Stimulated activated CD8-positive, alpha-beta memory T cell treated with anti-CD3 and anti-CD28 coated beads, Interleukin-12 subunit alpha, Interleukin-12 subunit beta, amount 100 ng/mL, for 24 hours (primary cell): ENCODE data around the gene AMBP.
"Not testable (repeated sequence)": the region's sequence is repeated elsewhere in the genome, so short reads cannot be mapped to it uniquely, and the experiment has no call there.

Experiments used
- DNase-seq: peaks from one replicate; pipeline ENCODE4 v3.0.0-alpha.2; 2020; ENCODE audit errors: extremely low read depth

Gene AMBP

GRCh38 chr9:114051281-114051680 lies 26.8 kb downstream of the AMBP start:
- no peak for DNase-seq

- DNase-seq, result no peak
Measured at GRCh38 chr9:114050646-114051045, 27.5 kb downstream of the AMBP start.

GRCh38 chr9:114050226-114050568 lies 27.9 kb downstream of the AMBP start:
- DNase-seq, result no peak

GRCh38 chr9:114049441-114050225 lies 28.5 kb downstream of the AMBP start:
- no peak for DNase-seq

- no peak for DNase-seq
Measured at GRCh38 chr9:114048533-114049415, 29.3 kb downstream of the AMBP start.

GRCh38 chr9:114047717-114048116 lies 30.4 kb downstream of the AMBP start:
- no peak for DNase-seq

- no peak for DNase-seq
Measured at GRCh38 chr9:114046875-114047274, 31.2 kb downstream of the AMBP start.

- no peak for DNase-seq
Measured at GRCh38 chr9:114046237-114046755, 31.8 kb downstream of the AMBP start.

- not testable (repeated sequence) for DNase-seq
Measured at GRCh38 chr9:114043660-114044059, 34.4 kb downstream of the AMBP start.

GRCh38 chr9:114039484-114039883 lies 38.6 kb downstream of the AMBP start:
- no peak for DNase-seq

- no peak for DNase-seq
Measured at GRCh38 chr9:114038724-114039313, 39.3 kb downstream of the AMBP start.

- DNase-seq, result no peak
Measured at GRCh38 chr9:114037961-114038723, 40.0 kb downstream of the AMBP start.

GRCh38 chr9:114037249-114037648 lies 40.9 kb downstream of the AMBP start:
- DNase-seq, result no peak

GRCh38 chr9:114035845-114036801 lies 42.0 kb downstream of the AMBP start:
- DNase-seq, result no peak

GRCh38 chr9:114035221-114035844 lies 42.8 kb downstream of the AMBP start:
- no peak for DNase-seq

- no peak for DNase-seq
Measured at GRCh38 chr9:114034661-114035062, 43.4 kb downstream of the AMBP start.

GRCh38 chr9:114034196-114034595 lies 43.9 kb downstream of the AMBP start:
- no peak for DNase-seq

GRCh38 chr9:114033397-114034103 lies 44.5 kb downstream of the AMBP start:
- no peak for DNase-seq
